H9 (cell line): ENCODE results near the gene KDM2A. TPM values are rescaled to one million over a fixed set of nuclear protein-coding genes. Genes with fewer than 3 reads are reported as not detected.

Source experiments
- DNase-seq: peaks from one replicate; pipeline ENCODE4 v3.0.0-alpha.2; 2017
- H2AFZ ChIP-seq: one replicate; pipeline ENCODE4 v1.6.1; 2013; ENCODE audit warnings: mild to moderate bottlenecking, low read length, control low read depth, moderate library complexity
- H2AK5ac ChIP-seq: 2 replicates; pipeline ENCODE4 v1.6.1; 2013; ENCODE audit warnings: low read length, control low read depth, mixed read lengths; ENCODE audit not compliant: insufficient read length
- H2BK120ac ChIP-seq: one replicate; pipeline ENCODE4 v1.6.1; 2013; ENCODE audit warnings: low read depth, mild to moderate bottlenecking, low read length, control low read depth, inconsistent platforms; ENCODE audit not compliant: poor library complexity, severe bottlenecking
- H2BK12ac ChIP-seq: 2 replicates; pipeline ENCODE4 v1.6.1; 2013; ENCODE audit warnings: low read length, control low read depth, mixed read lengths, low read depth; ENCODE audit not compliant: insufficient read length
- H2BK15ac ChIP-seq: 2 replicates; pipeline ENCODE4 v1.6.1; 2013; ENCODE audit warnings: low read depth, low read length, control low read depth
- H2BK20ac ChIP-seq: one replicate; pipeline ENCODE4 v1.6.1; 2013; ENCODE audit warnings: low read depth, mild to moderate bottlenecking, low read length, control low read depth, inconsistent platforms; ENCODE audit not compliant: poor library complexity, severe bottlenecking
- H2BK5ac ChIP-seq: 2 replicates; pipeline ENCODE4 v1.6.1; 2013; ENCODE audit warnings: low read length, control low read depth, mixed read lengths; ENCODE audit not compliant: insufficient read length
- H3K14ac ChIP-seq: 2 replicates; pipeline ENCODE4 v1.6.1; 2013; ENCODE audit warnings: low read length, control low read depth; ENCODE audit not compliant: insufficient read depth
- H3K18ac ChIP-seq: 2 replicates; pipeline ENCODE4 v1.6.1; 2013; ENCODE audit warnings: low read depth, mild to moderate bottlenecking, mixed read lengths, low read length, control low read depth; ENCODE audit not compliant: insufficient read length
- H3K23ac ChIP-seq: 2 replicates; pipeline ENCODE4 v1.6.1; 2013; ENCODE audit warnings: low read length, control low read depth, mixed read lengths, low read depth; ENCODE audit not compliant: insufficient read length
- H3K23me2 ChIP-seq: 2 replicates; pipeline ENCODE4 v1.6.1; 2013; ENCODE audit warnings: low read depth, mild to moderate bottlenecking, mixed read lengths, low read length, control low read depth; ENCODE audit not compliant: insufficient read length, poor library complexity, severe bottlenecking
- H3K27ac ChIP-seq: 2 replicates; pipeline ENCODE4 v1.5.1; 2013; ENCODE audit warnings: low read length, control low read depth, mixed read lengths, low read depth; ENCODE audit not compliant: insufficient read length
- H3K27me3 ChIP-seq: 2 replicates; pipeline ENCODE4 v1.6.1; 2013; ENCODE audit warnings: low read length, control low read depth, inconsistent platforms; ENCODE audit not compliant: insufficient read depth
- H3K4ac ChIP-seq: 2 replicates; pipeline ENCODE4 v1.6.1; 2013; ENCODE audit warnings: low read depth, mild to moderate bottlenecking, control low read depth, inconsistent platforms, low read length, moderate library complexity
- H3K4me1 ChIP-seq: 2 replicates; pipeline ENCODE4 v1.6.1; 2013; ENCODE audit warnings: low read length, control low read depth, inconsistent platforms; ENCODE audit not compliant: insufficient read depth
- H3K4me2 ChIP-seq: 2 replicates; pipeline ENCODE4 v1.6.1; 2013; ENCODE audit warnings: low read length, control low read depth, mixed read lengths; ENCODE audit not compliant: insufficient read length, insufficient read depth
- H3K56ac ChIP-seq: 2 replicates; pipeline ENCODE4 v1.6.1; 2013; ENCODE audit warnings: low read depth, mild to moderate bottlenecking, mixed read lengths, low read length, control low read depth; ENCODE audit not compliant: insufficient read length
- H3K79me1 ChIP-seq: 2 replicates; pipeline ENCODE4 v1.6.1; 2013; ENCODE audit warnings: low read depth, mild to moderate bottlenecking, moderate library complexity, low read length, control low read depth, inconsistent platforms; ENCODE audit not compliant: insufficient read depth, poor library complexity, severe bottlenecking
- H3K79me2 ChIP-seq: 2 replicates; pipeline ENCODE4 v1.6.1; 2013; ENCODE audit warnings: low read length, control low read depth, inconsistent platforms; ENCODE audit not compliant: insufficient read depth
- H3K9ac ChIP-seq: 2 replicates; pipeline ENCODE4 v1.6.1; 2013; ENCODE audit warnings: low read length, control low read depth, mixed read lengths; ENCODE audit not compliant: insufficient read length; ENCODE audit errors: extremely low read depth
- H3K9me3 ChIP-seq: one replicate; pipeline ENCODE4 v1.6.1; 2013; ENCODE audit warnings: low read depth, low read length, inconsistent platforms; ENCODE audit not compliant: control insufficient read depth
- H3T11ph ChIP-seq: one replicate; pipeline ENCODE4 v1.6.1; 2013; ENCODE audit warnings: mild to moderate bottlenecking, low read length, control low read depth, inconsistent platforms
- H4K20me1 ChIP-seq: one replicate; pipeline ENCODE4 v1.6.1; 2013; ENCODE audit not compliant: control insufficient read depth, insufficient read length, insufficient read depth
- H4K5ac ChIP-seq: 2 replicates; pipeline ENCODE4 v1.6.1; 2013; ENCODE audit warnings: low read depth, mild to moderate bottlenecking, mixed read lengths, low read length, control low read depth; ENCODE audit not compliant: insufficient read length
- H4K8ac ChIP-seq: replicated peaks from 2 replicates; pipeline ENCODE4 v1.6.1; 2013; ENCODE audit warnings: low read length, control low read depth, mixed read lengths, low read depth; ENCODE audit not compliant: insufficient read length
- H4K91ac ChIP-seq: 2 replicates; pipeline ENCODE4 v1.6.1; 2013; ENCODE audit warnings: low read depth, mild to moderate bottlenecking, moderate library complexity, mixed read lengths, low read length, control low read depth; ENCODE audit not compliant: insufficient read length
- H3K27ac Mint-ChIP-seq, 3 experiments: 2 replicates in 2 of 3; 3 replicates in 1 of 3; pipeline ENCODE4 v1.8.0; 2020 to 2021; ENCODE audit warnings: mixed read lengths in 3 of 3, mild to moderate bottlenecking in 1 of 3, moderate library complexity in 1 of 3
- H3K27me3 Mint-ChIP-seq: 2 replicates; pipeline ENCODE4 v1.8.0; 2021; ENCODE audit warnings: low read depth, mild to moderate bottlenecking, moderate library complexity, mixed read lengths
- H3K36me3 Mint-ChIP-seq, 3 experiments: 2 replicates in 2 of 3; 3 replicates in 1 of 3; pipeline ENCODE4 v1.8.0; 2020 to 2021; ENCODE audit warnings: low read depth in 3 of 3, mixed read lengths in 3 of 3; ENCODE audit not compliant: insufficient read depth in 1 of 3
- H3K4me1 Mint-ChIP-seq, 2 experiments: 2 replicates each; pipeline ENCODE4 v1.8.0; 2020; ENCODE audit warnings: mixed read lengths in 2 of 2
- H3K4me3 Mint-ChIP-seq, 2 experiments: 2 replicates in 1 of 2; 3 replicates in 1 of 2; pipeline ENCODE4 v1.8.0; 2020 to 2021; ENCODE audit warnings: mild to moderate bottlenecking in 2 of 2, mixed read lengths in 2 of 2, moderate library complexity in 1 of 2
- H3K9me3 Mint-ChIP-seq, 2 experiments: 2 replicates in 1 of 2; 3 replicates in 1 of 2; pipeline ENCODE4 v1.8.0; 2020; ENCODE audit warnings: mild to moderate bottlenecking in 2 of 2, mixed read lengths in 2 of 2, moderate library complexity in 1 of 2
- CTCF ChIP-seq: fragments of 200-600 bp; sonication (generic); conservative IDR thresholded peaks from 3 replicates; pipeline ENCODE4 v1.8.0; 2021; ENCODE audit warnings: antibody characterized with exemption, mild to moderate bottlenecking
- WGBS: extraction: QIAGEN DNeasy Blood & Tissue Kit; methylation state at CpG from one replicate; pipeline ENCODE4 v1.1.7; 2013; ENCODE audit warnings: missing lambda C conversion rate, low lambda C conversion rate, mixed read lengths; ENCODE audit not compliant: insufficient read length; ENCODE audit errors: extremely low coverage; 5-methylcytosine and 5-hydroxymethylcytosine counted together
- total RNA-seq: library from RNA; stranded (reverse); gene quantifications from 2 replicates; pipeline ENCODE4 v1.2.1, GENCODE V29; 2021

KDM2A gene
- total RNA-seq, 1 experiment from 2014 or later: 85.9 TPM

- peaks cover 22 to 50% (median 39%) of the 10 kb centered on the region in 3 experiments for H3K36me3 Mint-ChIP-seq
- Histone ChIP-seq H3K23ac (no peak overlapping the region), H4K91ac (no peak overlapping the region), H2AK5ac (no peak overlapping the region), H4K8ac (no peak overlapping the region), H2BK12ac (no peak overlapping the region), H3K9me3 (no peaks in the 10 kb centered on the region), H3K14ac (no peak overlapping the region), H3K9ac (no peak overlapping the region), H3T11ph (no peak overlapping the region), H3K18ac (no peak overlapping the region), H2BK120ac (no peak overlapping the region), H3K4ac (no peak overlapping the region), H3K4me2 (no peak overlapping the region), H3K56ac (no peak overlapping the region), H4K5ac (no peak overlapping the region), H2BK20ac (no peak overlapping the region), H3K23me2 (peaks cover 16% of the 10 kb centered on the region), H3K27ac (no peak overlapping the region), H2BK15ac (no peak overlapping the region), H3K27me3 (no peaks in the 10 kb centered on the region), H3K79me2 (no peaks in the 10 kb centered on the region), H3K79me1 (no peaks in the 10 kb centered on the region), H3K4me1 (no peaks in the 10 kb centered on the region), H4K20me1 (no peaks in the 10 kb centered on the region), H2AFZ (no peak overlapping the region), H2BK5ac (no peak overlapping the region)
- peaks cover 8 to 13% of the 10 kb centered on the region in 2 experiments for H3K4me1 Mint-ChIP-seq
- peaks cover 16 to 21% of the 10 kb centered on the region in 2 experiments; a peak in 4 of 5 replicates for H3K9me3 Mint-ChIP-seq
- no peak overlapping the region for H3K27ac Mint-ChIP-seq
- DNase-seq: no peak
- peaks cover 4% of the 10 kb centered on the region for H3K27me3 Mint-ChIP-seq
- WGBS: no CpG with 5 or more reads among the region's 29 CpGs
- no peak for TF ChIP-seq CTCF
- H3K4me3 Mint-ChIP-seq: no peak overlapping the region
These were observed 180.6 kb downstream of the KDM2A start for GRCh38 chr11:67299471-67300191.
